Endometrium (tissue), 2 donors: ENCODE data around the gene SIL1.
A peak's percentile ranks its signal among the peaks of the same experiment; 100 is the strongest.

Source experiments
- FAIRE-seq: peaks from 2 replicates; lab custom pipeline; 2012; peaks lifted over from hg19 to GRCh38; lab: Jason Lieb, UNC
- donor health status: control.
- donor health status: control.

The SIL1 gene

GRCh38 chr5:138978080-138978479, 220.1 kb downstream of the SIL1 start:
- no peak for FAIRE-seq

GRCh38 chr5:138975098-138975847, 222.9 kb downstream of the SIL1 start:
- no peak for FAIRE-seq

GRCh38 chr5:138974227-138975063, 223.7 kb downstream of the SIL1 start:
- no peak for FAIRE-seq

DNA sequence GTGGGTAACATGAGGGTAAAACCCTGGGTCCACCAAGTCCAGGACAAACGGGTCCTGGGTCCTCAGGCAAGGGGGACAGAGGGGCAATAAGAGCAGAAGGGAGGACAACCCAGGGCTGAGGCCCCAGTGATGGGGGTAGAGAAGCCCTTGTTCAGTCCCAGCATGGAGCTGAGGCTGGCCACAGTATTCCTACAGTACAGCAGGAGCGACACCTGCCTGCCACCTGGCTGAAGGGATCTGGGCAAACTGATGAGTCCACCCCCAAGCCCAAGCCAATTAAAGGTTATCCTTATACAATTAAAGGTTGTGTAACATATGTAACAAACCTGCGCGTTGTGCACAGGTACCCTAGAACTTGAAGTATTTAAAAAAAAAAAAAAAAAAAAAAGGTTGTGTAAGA, 225.3 kb downstream of the SIL1 start:
- FAIRE-seq = no peak

DNA sequence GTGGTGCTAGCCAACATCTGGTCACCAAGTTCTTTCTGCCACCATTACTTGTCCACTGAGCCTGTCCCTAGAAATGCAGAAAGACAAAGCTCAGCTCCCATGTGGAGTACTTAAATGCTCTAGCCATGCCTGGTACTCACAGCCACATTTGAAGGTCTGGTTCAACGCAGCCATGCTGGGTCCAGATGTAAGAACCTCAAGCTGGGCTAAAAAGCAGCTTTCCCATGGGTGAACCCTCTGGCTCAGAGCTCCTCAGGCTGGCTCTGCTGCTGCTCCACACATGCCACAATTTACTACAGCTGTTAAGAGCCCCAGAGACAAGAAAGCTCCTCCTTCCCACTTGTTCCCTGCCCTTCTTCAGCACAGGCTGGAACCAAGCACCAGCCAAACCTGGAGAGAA, 225.9 kb downstream of the SIL1 start:
- FAIRE-seq = no peak

- no peak for FAIRE-seq
These were observed 228.7 kb downstream of the SIL1 start for GRCh38 chr5:138969323-138970002.

DNA sequence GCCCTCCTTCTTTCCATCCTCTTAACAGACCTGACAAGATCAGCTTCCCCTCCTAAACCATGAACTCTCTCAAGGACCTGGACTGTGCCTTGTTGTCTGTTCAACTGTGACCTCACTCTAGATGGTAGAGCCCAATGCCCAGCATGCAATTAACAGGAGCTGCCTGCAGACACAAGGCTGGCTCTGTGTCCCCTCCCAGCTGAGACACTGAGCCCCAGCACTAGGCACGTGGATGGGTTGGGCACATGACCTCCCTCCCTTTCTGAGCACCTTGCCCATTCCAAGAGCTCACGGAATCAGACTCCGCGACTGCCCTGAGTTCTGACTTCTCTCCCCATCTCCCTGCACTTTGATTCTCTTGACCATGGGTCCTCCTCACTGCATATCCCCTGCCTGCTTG, 229.6 kb downstream of the SIL1 start:
- no peak for FAIRE-seq

DNA sequence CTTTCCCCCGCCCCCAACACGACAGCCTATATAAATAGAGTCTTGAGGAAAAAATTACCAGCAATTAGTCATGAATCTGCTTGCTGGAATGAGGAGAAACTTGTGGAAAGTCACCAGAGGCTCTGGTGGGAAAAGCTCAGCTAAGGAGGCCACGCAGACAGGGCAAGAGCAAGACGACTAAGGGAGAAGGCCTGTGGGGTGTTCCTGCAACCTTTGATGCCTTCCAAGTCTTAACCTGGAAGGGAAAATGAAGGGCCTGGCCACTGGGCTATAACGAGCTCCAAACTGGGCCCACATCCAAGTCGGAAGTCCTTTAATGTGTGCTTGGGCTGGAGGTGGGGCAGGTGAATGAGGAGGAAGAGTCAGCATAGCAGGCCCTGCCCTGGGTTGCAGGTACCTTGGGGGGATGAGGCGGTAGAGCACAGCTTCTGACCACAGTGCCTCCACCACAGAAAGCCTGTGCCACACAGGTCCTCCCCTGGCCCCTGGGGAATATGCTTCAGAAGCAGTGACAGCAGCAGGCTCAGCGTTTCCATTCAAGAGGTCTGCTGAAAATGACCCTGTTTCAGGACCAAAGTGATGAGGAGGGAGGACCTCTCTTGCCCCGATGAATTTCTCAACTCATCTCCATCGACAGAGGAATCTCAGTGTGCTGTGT, 230.2 kb downstream of the SIL1 start:
- FAIRE-seq = no peak

DNA sequence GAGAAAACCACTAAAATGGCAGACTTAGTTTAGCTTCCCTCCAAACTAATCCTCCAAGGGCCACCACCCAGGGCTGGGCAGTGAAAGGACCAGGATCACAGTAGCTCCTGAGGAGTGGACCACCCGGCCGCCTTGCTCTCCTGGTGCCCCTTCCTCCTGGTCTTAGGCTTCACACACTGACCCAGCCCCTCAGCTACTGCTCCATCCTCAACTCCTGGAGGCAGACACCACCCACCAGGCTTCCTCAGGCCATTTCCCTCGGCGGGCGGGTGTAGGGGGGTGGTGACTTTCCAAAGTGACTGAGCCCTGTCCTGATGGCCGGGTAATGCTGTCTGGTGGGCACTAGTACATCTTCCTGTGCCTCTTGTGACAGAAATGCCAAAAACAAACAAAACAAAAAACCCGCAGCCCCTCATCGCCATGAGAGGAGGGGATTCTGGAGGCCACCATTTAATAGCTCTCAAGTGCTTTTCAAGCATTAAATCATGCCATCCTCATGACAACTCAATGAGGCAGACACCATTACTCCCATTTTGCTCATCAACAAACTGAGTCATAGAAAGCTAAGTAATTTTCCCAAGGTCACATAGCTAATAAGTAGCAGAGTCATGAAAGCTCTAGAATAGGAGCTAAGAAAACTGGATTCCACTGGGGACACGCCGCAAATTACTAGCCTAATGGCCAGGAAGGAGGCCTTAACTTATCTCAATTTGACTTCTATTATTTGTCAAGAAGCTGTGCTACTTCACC, 231.8 kb downstream of the SIL1 start:
- no peak for FAIRE-seq

- FAIRE-seq = no peak
These were observed 232.5 kb downstream of the SIL1 start for GRCh38 chr5:138965626-138966025.

GRCh38 chr5:138964647-138965201, 233.4 kb downstream of the SIL1 start:
- FAIRE-seq = peak; percentile 90

GRCh38 chr5:138963763-138964371, 234.3 kb downstream of the SIL1 start:
- FAIRE-seq = no peak

- no peak for FAIRE-seq
These were observed 235.4 kb downstream of the SIL1 start for GRCh38 chr5:138962614-138963370.

GRCh38 chr5:138961729-138962128, 236.4 kb downstream of the SIL1 start:
- FAIRE-seq = no peak

DNA sequence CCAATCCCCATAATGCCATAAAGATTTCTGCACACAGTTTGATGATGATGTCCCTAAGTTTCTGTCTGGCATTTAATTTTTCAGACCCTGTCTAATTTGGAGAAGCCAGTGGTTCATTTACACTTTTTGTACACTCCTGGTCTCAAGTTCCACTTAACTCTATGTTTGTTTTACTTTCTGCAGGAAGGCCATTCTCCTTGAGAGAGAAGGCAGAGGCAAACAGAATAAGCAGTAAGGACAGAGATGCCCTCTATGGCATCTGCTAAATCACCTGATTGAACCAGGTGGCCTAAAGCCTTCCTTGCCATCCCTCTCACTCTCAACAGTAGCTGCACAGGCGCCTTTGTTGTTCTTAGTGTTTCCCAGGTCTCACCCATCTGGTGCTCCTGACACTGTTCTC, 236.9 kb downstream of the SIL1 start:
- FAIRE-seq = no peak

DNA sequence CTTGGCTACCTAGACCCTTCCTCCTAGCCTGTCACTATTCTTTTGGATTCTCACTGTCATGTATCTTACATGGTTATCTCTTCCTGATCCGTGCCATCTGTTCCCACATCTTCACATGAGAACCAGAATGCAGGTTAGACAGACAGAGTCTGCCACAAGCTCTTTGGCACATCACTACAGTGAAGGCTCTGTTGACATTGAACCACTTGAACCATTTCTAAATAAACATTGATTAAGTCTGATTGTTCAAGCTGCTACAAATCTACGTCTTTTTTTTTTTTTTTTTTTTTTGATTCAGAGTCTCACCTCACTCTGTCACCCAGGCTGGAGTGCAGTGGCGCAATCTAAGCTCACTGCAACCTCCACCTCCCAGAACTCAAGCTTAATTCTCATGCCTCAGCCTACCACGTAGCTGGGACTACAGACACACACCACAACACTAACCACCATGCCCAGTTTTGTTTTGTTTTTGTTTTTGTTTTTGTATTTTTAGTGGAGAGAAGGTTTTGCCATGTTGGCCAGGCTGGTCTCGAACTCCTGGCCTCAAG, 237.9 kb downstream of the SIL1 start:
- FAIRE-seq = no peak

GRCh38 chr5:138956801-138957200, 241.4 kb downstream of the SIL1 start:
- no peak for FAIRE-seq

DNA sequence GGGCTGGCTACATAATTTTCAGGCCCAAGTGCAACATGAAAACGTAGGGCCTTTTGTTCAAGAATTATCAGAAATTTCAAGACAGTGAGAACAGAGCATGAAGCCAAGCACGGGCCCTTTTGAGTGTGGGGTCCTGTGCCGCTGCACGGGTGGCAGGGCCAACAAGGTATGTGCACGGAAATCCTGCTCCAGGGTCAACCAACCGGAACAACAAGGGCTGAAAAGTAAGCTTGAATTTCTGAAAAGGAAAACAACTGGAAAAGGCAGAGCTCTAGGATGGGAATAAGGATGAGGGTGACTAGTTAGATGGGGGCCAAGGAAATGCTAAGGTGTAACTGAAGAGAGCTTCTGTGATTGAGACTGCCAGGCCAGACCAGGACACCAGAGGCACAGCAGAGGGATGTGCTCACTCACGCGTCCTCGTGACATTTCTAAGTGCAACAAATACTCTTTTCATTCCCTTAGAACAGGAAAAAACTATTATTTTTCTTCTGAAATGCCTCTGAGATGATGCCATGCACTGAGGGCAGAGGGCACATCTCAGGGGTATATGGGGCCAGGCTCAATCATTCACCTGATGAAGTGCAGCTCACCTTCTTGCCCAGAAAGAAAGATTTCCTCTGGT, 242.4 kb downstream of the SIL1 start:
- no peak for FAIRE-seq

DNA sequence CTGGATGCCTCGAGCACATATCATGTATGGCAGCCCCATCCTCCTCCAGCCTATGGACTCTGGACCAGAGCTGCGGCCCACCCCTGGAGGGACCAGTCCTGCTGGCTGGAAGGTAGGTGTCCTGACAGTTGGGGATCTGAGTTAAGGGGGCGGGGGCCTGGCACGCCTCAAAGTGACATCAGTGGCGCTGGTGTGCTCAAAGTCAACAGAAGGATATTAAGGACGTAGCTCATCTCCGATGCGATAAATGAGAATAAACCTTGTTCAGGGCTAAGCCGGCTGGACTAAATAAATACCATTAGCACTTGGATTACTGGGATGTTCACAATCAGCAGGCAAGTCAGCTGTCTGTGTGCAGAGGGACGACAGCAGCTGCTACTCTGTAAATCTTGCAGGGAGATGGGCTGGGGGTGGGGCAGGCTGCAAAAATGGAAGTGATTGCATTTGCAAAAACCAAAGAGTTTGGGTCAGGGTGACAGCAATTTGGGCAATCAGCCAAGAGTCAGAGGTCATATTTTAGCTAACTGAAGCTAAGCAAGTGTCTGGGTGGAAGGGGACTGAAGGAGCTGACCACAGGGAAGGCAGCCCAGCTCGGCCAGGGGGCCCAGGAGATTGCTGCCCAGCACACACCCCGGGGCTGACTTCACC, 243.0 kb downstream of the SIL1 start:
- no peak for FAIRE-seq
